ENCODE results near the gene PIBF1.
"Not testable (repeated sequence)": the region's sequence is repeated elsewhere in the genome, so short reads cannot be mapped to it uniquely, and the experiment has no call there.

The PIBF1 gene

DNA sequence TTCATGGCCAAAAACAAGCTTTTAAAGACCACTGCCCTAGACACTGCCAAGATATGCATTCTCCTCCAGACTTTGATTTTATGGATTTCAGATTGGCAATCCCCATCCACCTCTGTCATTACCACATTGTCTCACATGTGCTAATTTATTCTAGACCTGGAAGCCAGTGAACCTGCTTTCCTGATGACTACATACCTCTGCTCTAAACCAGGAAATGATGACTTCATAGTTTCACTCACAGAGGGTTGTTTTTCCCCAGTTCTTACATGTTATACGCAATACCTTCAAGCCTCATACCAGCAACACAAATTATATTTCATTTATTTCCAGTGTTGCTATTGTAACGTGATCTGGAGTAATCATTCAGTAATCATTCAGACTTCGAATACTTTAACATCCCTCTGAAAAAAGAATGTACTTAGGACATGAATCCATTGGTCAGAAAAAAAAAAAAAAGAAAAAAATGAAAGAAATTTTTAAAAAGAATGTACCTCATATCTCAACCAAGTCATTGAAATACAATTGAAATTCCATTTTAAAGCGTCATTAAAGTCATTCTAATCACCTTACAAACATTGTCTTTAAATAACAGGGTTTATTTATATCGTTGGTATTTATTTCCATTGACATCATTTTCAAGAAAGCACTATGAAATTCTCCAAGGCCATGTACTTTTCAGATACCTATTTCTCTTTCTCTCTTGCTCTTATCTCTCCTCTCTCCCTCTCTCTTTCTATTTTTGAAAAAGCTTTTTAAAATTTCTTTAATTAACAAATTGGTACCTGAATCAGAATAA lies 243.5 kb downstream of the PIBF1 start:
- DNase-seq: no peak

DNA sequence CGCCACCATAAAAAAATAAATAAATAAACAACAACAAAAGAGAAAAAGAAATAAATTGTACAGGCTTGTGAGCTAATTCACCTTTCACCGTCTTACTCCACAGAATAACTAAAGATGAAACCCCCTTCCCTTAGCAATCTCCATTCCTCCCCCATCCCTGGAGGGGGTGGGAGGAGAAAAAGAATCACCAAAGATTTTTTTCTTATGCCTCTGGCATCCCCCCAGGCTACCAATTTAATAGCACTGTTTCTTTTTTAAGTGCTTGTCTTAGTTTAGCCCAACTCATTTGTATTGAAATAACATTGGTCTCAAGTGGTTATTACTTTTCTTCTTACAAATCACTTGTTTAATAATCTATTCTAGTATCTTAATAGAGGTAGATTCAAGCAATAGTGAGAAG lies 253.0 kb downstream of the PIBF1 start:
- DNase-seq: no peak

DNA sequence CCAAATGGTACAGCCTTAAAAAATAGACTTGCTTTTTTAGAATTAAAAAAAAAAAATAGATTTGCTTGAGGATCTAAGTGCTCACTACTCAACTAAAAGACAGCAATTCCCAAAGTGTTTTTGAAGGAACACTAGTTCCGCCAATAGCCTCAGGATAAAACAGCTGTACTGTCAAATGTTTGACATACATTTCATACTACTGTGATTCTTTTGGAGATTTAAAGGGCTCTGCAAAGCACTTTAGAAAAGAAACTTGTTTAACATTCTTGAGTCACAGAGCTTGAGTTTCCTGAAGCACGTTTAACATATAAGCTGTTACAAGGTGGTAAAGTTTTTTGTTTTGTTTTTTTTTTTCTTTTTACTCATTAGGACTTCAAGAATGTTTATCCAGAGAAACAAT lies 253.7 kb downstream of the PIBF1 start:
- no peak for DNase-seq

DNA sequence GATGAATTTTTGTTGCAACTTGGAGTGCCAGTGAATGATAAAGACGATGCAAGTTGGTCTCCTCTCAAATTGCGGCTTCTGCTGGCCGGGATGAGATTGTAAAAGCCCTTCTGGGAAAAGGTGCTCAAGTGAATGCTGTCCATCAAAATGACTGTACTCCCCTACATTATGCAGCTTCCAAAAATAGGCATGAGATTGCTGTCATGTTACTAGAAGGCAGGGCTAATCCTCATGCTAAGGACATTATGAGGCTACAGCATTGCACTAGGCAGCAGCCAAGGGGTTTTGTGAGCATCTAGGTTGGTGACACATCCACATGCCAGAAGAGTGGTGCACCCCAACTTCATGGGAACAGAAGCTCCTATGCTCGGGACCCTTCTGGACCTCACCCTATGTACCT lies 254.6 kb downstream of the PIBF1 start:
- DNase-seq: no peak

DNA sequence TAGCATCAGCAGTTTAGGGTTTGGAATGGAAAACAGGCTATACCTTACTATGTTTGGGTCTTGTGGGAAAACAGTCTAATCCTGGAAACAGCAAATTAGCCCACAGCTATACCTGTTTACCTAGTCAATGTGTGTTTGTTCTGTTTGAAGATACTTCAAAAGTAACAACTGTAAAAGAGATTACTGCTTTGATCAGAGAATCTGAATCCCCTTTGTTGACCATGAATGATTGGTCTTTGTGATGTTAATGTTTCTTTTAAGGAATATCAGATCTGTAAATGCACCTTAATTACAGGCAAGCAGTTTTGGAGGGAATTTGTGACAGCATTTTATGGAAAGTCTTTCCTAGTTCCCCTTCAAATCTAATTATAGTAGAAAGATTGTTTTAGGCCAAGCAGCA lies 256.1 kb downstream of the PIBF1 start:
- no peak for DNase-seq

DNA sequence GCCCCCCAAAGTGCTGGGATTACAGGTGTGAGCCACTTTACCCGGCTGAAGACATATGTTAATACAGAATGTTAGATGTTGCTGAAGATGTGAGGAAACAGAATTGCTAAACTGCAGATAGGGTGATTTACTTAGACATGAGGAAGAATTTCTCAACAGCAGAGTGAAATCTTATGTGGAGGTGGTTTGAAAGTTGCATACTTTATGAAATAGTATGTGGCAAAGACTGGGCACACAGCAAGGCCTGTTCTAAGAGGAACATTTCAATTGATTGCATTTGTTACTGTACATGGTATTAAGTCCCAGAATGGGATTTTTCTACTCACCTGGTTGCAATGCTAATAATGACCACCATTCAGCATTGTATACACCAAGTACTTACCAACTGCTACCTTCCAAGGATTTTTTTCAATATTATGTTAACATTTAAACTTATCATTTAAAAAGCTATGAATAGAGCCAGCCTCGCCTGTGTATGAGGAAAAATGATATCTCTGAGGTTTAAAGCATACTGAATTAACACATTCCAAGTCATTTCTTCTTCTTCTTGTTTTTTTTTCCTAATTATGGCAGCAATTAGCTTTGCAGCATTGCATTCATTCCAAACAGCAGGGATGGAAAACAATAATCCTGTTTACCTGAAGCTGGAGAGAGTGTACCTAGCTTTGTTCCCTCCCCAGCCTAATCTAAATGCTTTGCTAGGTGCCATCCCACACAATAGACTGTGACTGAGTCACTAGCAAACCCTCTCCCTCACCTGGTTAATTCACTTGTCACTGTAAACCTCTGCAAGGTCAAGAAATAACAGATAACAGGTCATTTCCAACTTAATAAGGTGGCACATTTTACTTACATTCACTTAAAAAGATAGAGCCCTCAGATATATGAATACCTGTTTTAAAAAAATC lies 257.5 kb downstream of the PIBF1 start:
- DNase-seq: peak; percentile 45 to 82

DNA sequence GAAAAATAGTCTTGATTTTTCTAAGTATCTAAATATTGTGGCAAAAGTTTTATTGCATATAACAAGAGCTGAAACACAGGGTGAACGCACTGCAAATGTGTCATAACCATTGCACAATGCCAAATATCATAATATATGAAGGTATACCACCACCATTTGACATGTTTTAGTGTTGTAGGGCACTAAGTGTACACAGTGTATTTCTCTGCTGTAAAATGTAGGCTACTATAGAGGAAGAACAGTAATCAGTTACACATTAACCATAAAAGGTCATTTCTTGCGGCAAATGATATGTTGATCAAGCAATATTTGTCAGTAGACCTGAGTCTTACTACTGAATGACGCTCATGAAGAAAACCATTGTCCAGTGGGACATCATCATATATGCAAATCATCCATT lies 258.6 kb downstream of the PIBF1 start:
- DNase-seq: no peak

DNA sequence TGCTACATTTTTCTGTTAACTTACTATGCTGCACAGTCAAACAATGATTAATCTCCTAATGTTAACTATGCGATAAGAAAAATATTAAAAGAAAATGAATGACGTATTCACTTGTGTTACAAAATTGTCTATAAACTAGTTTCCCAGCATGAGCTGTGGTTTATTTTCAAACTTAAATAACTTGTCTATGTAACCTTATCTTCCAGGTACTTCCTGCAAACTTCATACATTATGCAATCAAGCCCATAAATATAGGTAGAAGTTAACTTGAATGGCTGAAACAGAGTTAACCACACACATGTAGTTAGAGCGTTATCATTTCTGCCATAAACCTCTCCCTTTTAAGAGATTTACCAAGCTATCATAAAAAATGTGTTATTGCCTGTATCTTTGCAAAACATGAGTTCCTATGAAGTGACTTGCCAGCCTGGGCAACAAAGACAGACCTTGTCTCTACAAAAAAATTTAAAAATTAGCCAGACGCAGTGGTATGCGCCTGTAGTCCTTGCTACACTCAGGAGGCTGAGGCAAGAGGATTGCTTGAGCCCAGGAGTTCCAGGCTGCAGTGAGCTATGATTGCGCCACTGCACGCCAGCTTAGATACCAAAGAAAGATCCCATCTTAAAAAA lies 259.1 kb downstream of the PIBF1 start:
- DNase-seq: no peak

DNA sequence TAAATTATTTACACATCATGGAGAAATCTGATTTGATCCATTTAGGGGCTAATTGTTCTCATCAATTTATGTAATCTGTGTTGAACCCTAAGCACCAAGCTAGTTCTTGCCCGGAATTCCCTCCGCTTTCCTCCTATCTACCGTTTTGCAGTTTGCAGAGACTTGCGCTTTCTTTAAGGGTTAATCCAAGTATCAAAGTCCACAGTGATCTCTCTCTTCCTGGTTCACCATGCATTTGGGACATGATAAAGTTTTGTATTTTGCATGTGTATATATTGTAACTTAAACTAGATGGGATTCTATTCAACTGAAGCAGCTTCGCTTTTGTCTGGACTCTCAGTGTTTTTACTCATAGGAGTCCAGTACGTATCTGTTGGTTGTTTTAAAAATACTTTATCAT lies 263.1 kb downstream of the PIBF1 start:
- DNase-seq: no peak

DNA sequence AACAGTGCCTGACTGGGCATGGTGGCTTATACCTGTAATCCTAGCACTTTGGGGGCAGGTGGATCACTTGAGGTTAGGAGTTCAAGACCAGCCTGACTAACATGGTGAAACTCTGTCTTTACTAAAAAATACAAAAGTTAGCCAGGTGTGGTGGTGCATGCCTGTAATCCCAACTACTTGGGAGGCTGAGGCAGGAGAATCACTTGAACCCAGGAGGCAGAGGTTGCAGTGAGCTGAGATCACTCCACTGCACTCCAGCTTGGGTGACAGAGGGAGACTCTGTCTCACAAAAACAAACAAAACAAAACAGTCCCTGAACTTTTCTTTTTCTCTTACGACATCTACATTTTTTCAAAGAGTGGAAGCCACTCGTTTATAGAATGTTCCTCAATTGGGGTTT lies 266.7 kb downstream of the PIBF1 start:
- not testable (repeated sequence) for DNase-seq

DNA sequence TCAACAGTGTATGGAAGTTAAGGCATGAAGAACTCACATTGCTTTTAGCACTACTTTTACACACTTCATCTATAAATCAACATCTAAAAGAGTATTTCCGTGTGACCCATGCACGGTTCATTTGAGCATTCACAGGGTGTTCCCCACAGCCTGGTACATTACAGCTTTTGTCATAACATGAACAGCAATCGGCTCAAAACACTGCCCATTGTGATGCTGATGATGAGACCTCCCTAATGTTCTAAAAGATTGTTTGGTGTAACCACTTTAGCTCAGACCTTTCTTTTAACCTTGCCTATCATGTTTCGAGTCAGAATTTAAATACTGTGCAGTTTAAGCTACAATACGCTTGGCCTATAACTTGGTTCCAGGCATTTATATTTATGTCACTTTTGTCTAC lies 272.8 kb downstream of the PIBF1 start:
- no peak for DNase-seq

DNA sequence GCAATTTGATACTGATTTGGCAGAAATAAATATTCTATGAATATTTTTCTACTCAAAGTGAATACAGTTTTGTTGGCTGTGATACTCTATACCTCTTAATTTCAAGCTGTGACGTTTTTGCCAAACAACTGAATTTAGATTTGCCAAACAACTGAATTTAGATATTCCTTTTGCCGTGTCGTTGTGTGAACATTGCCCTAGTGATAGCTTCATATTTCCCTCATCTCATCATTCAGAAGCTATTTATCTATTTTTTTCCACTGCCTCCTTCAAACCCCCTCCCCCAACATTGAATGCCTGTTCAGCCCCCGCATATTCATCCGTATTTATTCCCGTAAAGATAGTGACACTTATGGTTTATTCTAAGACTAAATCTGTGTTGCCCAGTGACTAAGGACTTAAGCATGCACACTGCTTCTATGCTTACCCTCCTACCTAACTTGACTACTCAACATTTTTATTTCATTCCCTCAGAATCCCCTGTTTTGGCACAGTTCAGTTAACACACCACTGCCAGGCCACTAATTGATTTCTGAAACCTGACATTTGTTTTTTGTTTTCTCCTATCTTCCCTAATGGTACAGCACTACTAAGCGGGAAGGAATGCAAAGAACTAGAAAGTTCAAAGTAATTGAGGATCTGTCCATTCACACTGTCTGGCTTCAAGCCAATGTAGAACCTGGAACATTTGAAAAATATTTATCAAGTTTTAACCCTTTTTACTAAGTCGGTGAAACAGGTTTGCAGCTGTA lies 274.1 kb downstream of the PIBF1 start:
- no peak for DNase-seq

DNA sequence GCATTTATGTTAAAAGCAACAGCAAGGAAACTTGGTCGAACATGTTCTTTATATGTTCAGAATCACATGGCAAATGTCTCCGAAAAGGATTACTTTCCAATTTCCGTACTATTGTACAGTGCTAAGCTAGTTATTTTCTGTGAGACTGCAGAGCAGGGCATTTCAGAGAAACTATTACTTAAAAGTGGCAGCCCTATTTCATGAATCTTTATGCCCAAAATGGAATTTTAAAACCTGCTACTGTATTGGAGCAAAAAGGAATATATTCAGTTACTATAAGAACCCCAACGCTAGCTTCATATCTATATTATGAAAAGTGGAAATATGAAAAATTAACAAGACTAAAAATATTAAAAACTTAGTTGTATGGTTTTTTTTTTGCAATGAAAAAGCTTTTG lies 274.6 kb downstream of the PIBF1 start:
- no peak for DNase-seq

DNA sequence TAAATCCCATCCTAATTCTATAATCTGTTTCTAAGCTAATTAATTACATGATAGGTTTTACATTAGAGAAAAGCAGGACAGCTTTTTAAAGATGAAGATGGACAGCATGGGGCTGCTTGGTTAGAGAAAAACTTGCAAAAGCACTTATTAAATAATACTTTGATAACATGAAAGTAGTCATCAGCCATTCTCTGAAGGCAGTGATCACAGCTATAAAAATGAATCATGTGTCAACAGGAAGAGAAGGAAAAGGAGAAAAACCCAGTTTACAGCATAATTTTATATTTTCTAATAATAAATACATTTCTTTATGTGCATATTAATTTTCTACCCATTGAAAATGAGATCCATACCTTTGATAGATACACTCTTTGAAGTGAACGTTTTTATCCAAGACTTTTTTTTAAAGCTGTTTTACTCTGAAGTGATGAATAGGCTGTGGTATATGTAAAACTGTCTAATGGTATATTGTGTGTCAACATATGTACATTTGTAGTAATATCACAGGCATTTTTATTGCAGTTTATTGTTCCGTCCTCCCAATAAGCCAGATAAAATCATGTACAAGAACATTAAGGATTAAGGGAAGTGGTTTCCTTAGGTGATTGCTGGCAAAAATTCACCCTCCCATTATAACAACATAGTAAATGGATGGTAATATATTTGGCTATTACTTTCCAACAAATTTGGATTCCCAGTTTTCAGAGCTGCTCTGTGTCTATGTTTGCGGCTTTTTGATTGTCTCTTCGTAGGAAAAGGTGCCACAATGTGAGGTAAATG lies 275.5 kb downstream of the PIBF1 start:
- no peak for DNase-seq

DNA sequence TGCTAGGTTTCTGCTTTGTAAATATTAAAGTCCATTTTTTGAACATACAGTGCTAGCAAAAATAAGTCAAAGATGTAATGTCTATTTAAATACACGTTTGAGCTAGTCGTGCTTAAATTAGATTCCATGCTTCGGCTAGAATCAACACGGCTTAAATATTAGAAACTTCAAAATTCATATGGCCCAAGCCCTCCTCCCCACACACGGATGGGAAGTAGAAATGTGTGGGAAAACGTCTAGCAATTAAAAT lies 276.1 kb downstream of the PIBF1 start:
- no peak for DNase-seq

DNA sequence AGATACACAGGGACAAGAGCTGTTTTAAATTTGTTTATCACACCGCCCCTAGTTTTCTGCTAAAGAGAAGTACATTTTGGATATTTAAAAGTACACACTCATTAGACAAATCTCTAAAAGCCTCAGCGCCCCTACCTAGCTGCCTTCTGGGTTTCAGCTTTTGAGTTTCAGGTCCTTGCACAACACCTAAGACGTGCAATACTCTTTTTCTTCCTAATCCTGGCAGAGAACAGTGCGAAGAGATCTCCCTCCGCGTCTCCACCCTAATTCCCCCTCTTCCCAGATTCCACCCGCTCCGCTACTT lies 276.5 kb downstream of the PIBF1 start:
- DNase-seq: no peak

DNA sequence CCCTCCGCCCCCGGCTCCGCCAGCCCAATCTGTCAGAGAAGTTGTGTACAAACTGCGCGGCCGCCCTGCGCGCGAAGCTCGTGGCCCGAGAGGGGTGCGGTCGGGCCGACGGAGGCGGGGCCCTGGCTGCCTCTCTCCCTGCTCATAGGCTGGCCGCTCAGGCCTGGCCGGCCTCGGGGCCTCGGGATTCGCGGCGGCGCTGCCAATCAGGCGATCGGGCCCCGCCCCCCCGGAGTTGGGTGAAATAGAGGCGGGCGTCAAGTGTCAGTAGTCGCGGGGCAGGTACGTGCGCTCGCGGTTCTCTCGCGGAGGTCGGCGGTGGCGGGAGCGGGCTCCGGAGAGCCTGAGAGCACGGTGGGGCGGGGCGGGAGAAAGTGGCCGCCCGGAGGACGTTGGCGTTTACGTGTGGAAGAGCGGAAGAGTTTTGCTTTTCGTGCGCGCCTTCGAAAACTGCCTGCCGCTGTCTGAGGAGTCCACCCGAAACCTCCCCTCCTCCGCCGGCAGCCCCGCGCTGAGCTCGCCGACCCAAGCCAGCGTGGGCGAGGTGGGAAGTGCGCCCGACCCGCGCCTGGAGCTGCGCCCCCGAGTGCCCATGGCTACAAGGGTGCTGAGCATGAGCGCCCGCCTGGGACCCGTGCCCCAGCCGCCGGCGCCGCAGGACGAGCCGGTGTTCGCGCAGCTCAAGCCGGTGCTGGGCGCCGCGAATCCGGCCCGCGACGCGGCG lies 277.0 kb downstream of the PIBF1 start, which contains the start of gene KLF5:
KLF5 (plus strand) TSS at position 270 of the 724 bp plus-strand sequence; CDS start at position 593, 323 bp downstream.
- DNase-seq: peak; percentile 91 to 93

DNA sequence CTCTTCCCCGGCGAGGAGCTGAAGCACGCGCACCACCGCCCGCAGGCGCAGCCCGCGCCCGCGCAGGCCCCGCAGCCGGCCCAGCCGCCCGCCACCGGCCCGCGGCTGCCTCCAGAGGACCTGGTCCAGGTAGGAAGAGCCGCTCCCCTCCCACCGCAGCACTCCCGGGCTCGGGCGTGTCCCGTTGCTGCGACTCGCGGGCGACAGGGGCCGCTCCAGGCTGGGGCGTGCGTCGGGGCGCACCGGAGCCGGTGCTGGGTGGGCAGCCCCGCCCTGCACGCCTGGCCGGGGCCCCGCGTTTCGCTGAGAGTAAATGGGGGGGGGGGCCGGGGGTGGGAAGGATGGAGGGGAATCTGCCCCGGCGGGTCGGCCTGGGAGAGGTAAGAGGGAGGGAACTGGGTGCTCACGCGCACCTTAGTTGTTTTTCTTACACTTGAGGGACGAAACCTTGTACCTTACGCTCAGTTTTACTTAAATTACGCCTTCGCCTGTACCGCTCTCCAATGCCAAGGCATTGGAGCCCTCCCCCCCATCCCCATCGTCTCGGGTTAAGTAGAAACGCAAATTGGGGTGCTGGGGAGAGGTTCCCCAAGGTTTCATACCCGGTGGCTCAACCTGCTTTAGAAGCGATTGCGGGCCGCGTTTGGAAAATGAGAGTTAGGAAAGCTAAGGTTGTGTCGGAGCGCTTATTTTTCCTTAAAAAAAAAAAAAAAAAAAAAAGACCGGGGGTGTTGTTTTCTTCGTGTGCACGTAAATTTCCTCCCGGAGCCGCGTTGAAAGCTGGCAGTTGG lies 277.7 kb downstream of the PIBF1 start:
- no peak for DNase-seq

DNA sequence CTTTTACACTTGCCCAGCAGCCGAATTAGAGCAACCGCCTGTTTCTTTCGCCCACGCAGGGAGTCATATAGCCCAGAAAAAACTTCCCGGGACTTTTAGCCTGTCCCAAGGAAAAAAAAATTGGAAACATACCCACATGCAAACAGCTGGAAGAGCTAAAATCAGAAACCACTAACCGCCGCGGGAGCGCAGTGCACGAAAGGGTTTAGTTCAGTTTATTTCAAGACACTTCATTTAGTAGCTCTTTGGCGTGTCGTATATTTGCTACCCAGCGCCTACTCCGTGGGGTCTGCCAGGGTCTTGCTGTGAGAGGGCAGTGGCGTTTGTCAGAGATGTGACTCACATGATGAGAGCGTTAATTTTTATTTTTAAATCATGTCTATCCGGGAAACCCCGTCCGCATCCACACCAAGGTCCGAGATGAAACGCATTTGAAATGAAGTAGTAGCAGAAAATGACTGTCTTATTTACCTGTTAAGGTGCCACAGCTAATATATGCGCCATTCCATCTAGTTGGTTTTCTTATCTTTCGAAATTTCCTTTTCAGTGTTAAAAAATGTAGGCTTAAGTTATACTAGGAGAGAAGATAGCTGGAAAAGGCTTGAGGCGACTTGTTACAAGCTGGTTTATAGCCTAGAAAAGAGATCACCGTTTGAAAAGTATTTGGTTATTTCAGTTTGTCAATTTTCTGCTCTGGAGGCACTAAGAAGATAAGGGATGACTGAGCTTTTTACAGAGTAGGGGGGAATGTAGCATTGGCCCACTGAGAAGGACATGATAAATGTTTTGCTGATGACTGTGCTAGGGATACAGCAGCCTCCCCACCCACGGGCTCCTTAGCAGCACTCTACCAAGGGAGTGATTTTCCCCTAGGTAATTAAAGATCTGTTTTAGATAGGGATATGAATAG lies 278.6 kb downstream of the PIBF1 start:
- DNase-seq: peak; percentile 44 to 61

DNA sequence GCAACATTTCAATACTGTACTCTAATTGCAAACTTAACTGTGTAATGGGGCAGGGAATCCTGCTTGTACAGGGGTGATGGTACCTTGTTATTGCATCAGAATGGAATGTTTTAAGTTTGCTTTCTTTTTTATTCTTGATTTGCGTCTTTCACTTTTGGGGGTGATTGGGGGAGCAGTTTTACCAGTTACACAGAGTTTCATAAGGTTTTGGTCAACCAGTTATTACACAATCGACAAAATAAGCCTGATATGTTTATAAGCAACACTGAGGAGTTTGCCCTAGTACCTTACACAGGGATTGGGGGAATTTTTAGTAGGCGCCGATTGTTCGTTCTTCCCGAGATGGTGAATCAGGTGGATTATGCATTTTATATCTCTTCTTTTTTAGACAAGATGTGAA lies 279.5 kb downstream of the PIBF1 start:
- DNase-seq: peak in 1 of 2 donors; percentile 21

All from inflammatory macrophage treated with lipopolysaccharide for 1 hour (primary cell).